WTC11 (cell line): ENCODE results near the gene FHIT. TPM values are rescaled to one million over a fixed set of nuclear protein-coding genes. Genes with fewer than 3 reads are reported as not detected.

Source experiments
- ATAC-seq: fragments of 200-7000 bp; cut with Tn5 transposase; 2 replicates; pipeline ENCODE4 v1.10.0; 2021; ENCODE audit warnings: mild to moderate bottlenecking, moderate library complexity
- CTCF ChIA-PET: fragments of 300-600 bp; sonication (Branson Sonifier 250); formaldehyde crosslinking; loops from one replicate; lab custom pipeline; 2021; ENCODE audit warnings: antibody characterized with exemption; lab: Charles Lee
- POLR2A ChIA-PET: fragments of 350-600 bp; sonication (Branson Sonifier 250); formaldehyde crosslinking; loops from one replicate; lab custom pipeline; 2021; ENCODE audit warnings: antibody characterized with exemption; lab: Charles Lee
- DNase-seq: peaks from one replicate; pipeline ENCODE4 v3.0.0; 2021; ENCODE audit warnings: low spot score
- H3K27ac Mint-ChIP-seq: 2 replicates; pipeline ENCODE4 v1.8.0; 2021; ENCODE audit warnings: mixed read lengths
- H3K27me3 Mint-ChIP-seq: 2 replicates; pipeline ENCODE4 v1.8.0; 2021; ENCODE audit warnings: low read depth, mild to moderate bottlenecking, moderate library complexity, mixed read lengths
- H3K36me3 Mint-ChIP-seq: 2 replicates; pipeline ENCODE4 v1.8.0; 2021; ENCODE audit warnings: mixed read lengths
- H3K4me1 Mint-ChIP-seq: 2 replicates; pipeline ENCODE4 v1.8.0; 2022; ENCODE audit warnings: mixed read lengths
- H3K4me3 Mint-ChIP-seq: 2 replicates; pipeline ENCODE4 v1.8.0; 2021; ENCODE audit warnings: mild to moderate bottlenecking, moderate library complexity, mixed read lengths
- H3K9me3 Mint-ChIP-seq: 2 replicates; pipeline ENCODE4 v1.8.0; 2021; ENCODE audit warnings: mixed read lengths
- ATF2 ChIP-seq: sonication (generic); formaldehyde crosslinking; IDR thresholded peaks from 2 replicates; pipeline ENCODE4 v1.8.1; 2022; ENCODE audit warnings: low read depth, missing genetic modification reagents, borderline replicate concordance
- CDX4 ChIP-seq: fragments of 250-450 bp; sonication (Bioruptor Pico); IDR thresholded peaks from 2 replicates; pipeline ENCODE4 v1.9.0; 2021; ENCODE audit warnings: moderate library complexity, mild to moderate bottlenecking, inconsistent platforms, borderline replicate concordance
- CREM ChIP-seq: sonication (generic); formaldehyde crosslinking; IDR thresholded peaks from 2 replicates; pipeline ENCODE4 v1.8.1; 2022; ENCODE audit warnings: mild to moderate bottlenecking, missing genetic modification reagents, moderate library complexity
- E2F4 ChIP-seq: sonication (generic); formaldehyde crosslinking; IDR thresholded peaks from 2 replicates; pipeline ENCODE4 v1.8.1; 2022; ENCODE audit warnings: low read depth, mild to moderate bottlenecking, moderate library complexity, missing genetic modification reagents, borderline replicate concordance
- E2F5 ChIP-seq: sonication (generic); formaldehyde crosslinking; IDR thresholded peaks from 2 replicates; pipeline ENCODE4 v1.8.1; 2022; ENCODE audit warnings: mild to moderate bottlenecking, moderate library complexity, missing genetic modification reagents
- ELF4 ChIP-seq: sonication (generic); formaldehyde crosslinking; IDR thresholded peaks from 2 replicates; pipeline ENCODE4 v1.8.1; 2022; ENCODE audit warnings: low read depth, mild to moderate bottlenecking, moderate library complexity, missing genetic modification reagents
- EMX1 ChIP-seq: fragments of 250-450 bp; sonication (Bioruptor Pico); IDR thresholded peaks from 2 replicates; pipeline ENCODE4 v1.8.0; 2021; ENCODE audit warnings: mild to moderate bottlenecking
- FOXJ3 ChIP-seq: sonication (generic); formaldehyde crosslinking; IDR thresholded peaks from 2 replicates; pipeline ENCODE4 v1.9.0; 2021; ENCODE audit warnings: missing genetic modification reagents, mild to moderate bottlenecking, borderline replicate concordance
- FOXK1 ChIP-seq: sonication (generic); formaldehyde crosslinking; IDR thresholded peaks from 2 replicates; pipeline ENCODE4 v1.8.0; 2022; ENCODE audit warnings: mild to moderate bottlenecking, moderate library complexity, missing genetic modification reagents
- FOXP1 ChIP-seq: sonication (generic); formaldehyde crosslinking; IDR thresholded peaks from 2 replicates; pipeline ENCODE4 v1.8.0; 2022; ENCODE audit warnings: missing genetic modification reagents, mild to moderate bottlenecking, moderate library complexity, borderline replicate concordance
- FOXP4 ChIP-seq: sonication (generic); formaldehyde crosslinking; IDR thresholded peaks from 2 replicates; pipeline ENCODE4 v1.8.0; 2022; ENCODE audit warnings: mild to moderate bottlenecking, missing genetic modification reagents
- IRF1 ChIP-seq: sonication (generic); formaldehyde crosslinking; IDR thresholded peaks from 2 replicates; pipeline ENCODE4 v1.8.0; 2023; ENCODE audit warnings: missing genetic modification reagents
- IRF2 ChIP-seq: sonication (generic); formaldehyde crosslinking; IDR thresholded peaks from 2 replicates; pipeline ENCODE4 v1.8.0; 2022; ENCODE audit warnings: low read depth, missing genetic modification reagents, borderline replicate concordance
- MXD4 ChIP-seq: fragments of 250-450 bp; sonication (Bioruptor Pico); IDR thresholded peaks from 2 replicates; pipeline ENCODE4 v1.8.0; 2021; ENCODE audit warnings: mild to moderate bottlenecking, moderate library complexity, borderline replicate concordance
- NFYB ChIP-seq: sonication (generic); formaldehyde crosslinking; conservative IDR thresholded peaks from 2 replicates; pipeline ENCODE4 v1.8.0; 2022; ENCODE audit warnings: low read depth, missing genetic modification reagents
- PRRX2 ChIP-seq: fragments of 250-450 bp; sonication (Bioruptor Pico); IDR thresholded peaks from 2 replicates; pipeline ENCODE4 v1.8.0; 2021; ENCODE audit warnings: mild to moderate bottlenecking
- USF2 ChIP-seq: sonication (generic); formaldehyde crosslinking; IDR thresholded peaks from 2 replicates; pipeline ENCODE4 v1.8.1; 2023; ENCODE audit warnings: mild to moderate bottlenecking, missing genetic modification reagents, moderate library complexity
- ZNF423 ChIP-seq: fragments of 250-450 bp; sonication (Bioruptor Pico); IDR thresholded peaks from 2 replicates; pipeline ENCODE4 v2.1.2; 2022; ENCODE audit warnings: mild to moderate bottlenecking, moderate library complexity
- ZNF425 ChIP-seq: fragments of 250-450 bp; sonication (Bioruptor Pico); conservative IDR thresholded peaks from 2 replicates; pipeline ENCODE4 v1.9.0; 2021; ENCODE audit warnings: mild to moderate bottlenecking
- ZSCAN18 ChIP-seq: fragments of 250-450 bp; sonication (Bioruptor Pico); IDR thresholded peaks from 2 replicates; pipeline ENCODE4 v2.1.2; 2022; ENCODE audit warnings: mild to moderate bottlenecking, moderate library complexity
- total RNA-seq: library from RNA; stranded (reverse); gene quantifications from 3 replicates; pipeline ENCODE4 v1.2.3, GENCODE V29; 2021

Gene FHIT
- total RNA-seq, 1 experiment from 2014 or later = 2.6 TPM

GRCh38 chr3:60716573-60716972, 534.7 kb downstream of the FHIT start (continued):
- no peak for TF ChIP-seq ATF2
- no peak for TF ChIP-seq NFYB (CRISPR knock-in tag)
- TF ChIP-seq E2F4 (CRISPR knock-in tag) = no peak
- no peak for TF ChIP-seq ZNF425 (CRISPR knock-in tag)
- no peak for TF ChIP-seq PRRX2 (CRISPR knock-in tag)

GRCh38 chr3:60708191-60708975, 542.9 kb downstream of the FHIT start:
- Mint-ChIP-seq H3K36me3 (peaks cover 41% of the 10 kb centered on the region), H3K27me3 (no peaks in the 10 kb centered on the region), H3K4me1 (peaks cover 9% of the 10 kb centered on the region), H3K4me3 (no peak overlapping the region), H3K27ac (no peak overlapping the region), H3K9me3 (peaks cover 41% of the 10 kb centered on the region)
- DNase-seq = no peak
- TF ChIP-seq CREM = no peak
- TF ChIP-seq IRF1 = no peak
- TF ChIP-seq ELF4 (CRISPR knock-in tag) = no peak
- no peak for TF ChIP-seq IRF2 (CRISPR knock-in tag)
- no peak for TF ChIP-seq FOXJ3 (CRISPR knock-in tag)
- TF ChIP-seq E2F5 (CRISPR knock-in tag) = no peak
- no peak for TF ChIP-seq EMX1 (CRISPR knock-in tag)
- TF ChIP-seq E2F4 (CRISPR knock-in tag) = no peak
- TF ChIP-seq FOXP1 (CRISPR knock-in tag) = no peak
- no peak for TF ChIP-seq FOXK1 (CRISPR knock-in tag)
- no peak for TF ChIP-seq ZSCAN18 (CRISPR knock-in tag)
- no peak for TF ChIP-seq MXD4 (CRISPR knock-in tag)
- TF ChIP-seq CDX4 (CRISPR knock-in tag) = no peak
- no peak for TF ChIP-seq ZNF423 (CRISPR knock-in tag)
- TF ChIP-seq USF2 (CRISPR knock-in tag) = no peak
- TF ChIP-seq FOXP4 (CRISPR knock-in tag) = no peak
- ChIA-PET POLR2A (no interaction called here), CTCF (no interaction called here)
- ATAC-seq = no peak
